Measurements from ENCODE around the gene APMAP. TPM values are rescaled to one million over a fixed set of nuclear protein-coding genes. Genes with fewer than 3 reads are reported as not detected.

APMAP gene
- total RNA-seq, 3 donors from 2014 or later: 46.3 to 51.5 (median 47.3) TPM

DNA sequence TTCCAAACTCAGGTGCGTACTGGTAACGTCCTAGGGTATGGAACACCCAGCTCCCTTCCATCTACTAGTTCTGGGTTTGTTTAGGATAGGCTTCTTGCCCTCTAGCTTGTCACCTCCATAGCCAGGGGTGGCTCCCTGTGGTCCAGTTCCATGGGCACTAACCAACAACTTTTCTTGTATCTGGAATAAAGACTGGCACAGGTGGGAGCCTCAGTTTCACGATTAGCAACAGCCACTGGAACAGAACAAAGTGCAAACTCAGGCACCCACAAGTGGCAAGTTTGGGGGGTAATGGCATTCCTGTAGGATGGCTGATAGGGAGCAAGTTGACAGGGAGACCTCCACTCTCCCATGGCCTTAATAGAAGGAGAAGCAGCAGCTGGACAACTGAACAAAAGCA is 5.6 kb upstream of the APMAP start:
- H3K36me3 ChIP-seq (ENCODE audit: low read depth): no peaks in the 10 kb centered on the region
- ATAC-seq (no peak), DNase-seq (no peak)
- TF ChIP-seq, protein P1, sequence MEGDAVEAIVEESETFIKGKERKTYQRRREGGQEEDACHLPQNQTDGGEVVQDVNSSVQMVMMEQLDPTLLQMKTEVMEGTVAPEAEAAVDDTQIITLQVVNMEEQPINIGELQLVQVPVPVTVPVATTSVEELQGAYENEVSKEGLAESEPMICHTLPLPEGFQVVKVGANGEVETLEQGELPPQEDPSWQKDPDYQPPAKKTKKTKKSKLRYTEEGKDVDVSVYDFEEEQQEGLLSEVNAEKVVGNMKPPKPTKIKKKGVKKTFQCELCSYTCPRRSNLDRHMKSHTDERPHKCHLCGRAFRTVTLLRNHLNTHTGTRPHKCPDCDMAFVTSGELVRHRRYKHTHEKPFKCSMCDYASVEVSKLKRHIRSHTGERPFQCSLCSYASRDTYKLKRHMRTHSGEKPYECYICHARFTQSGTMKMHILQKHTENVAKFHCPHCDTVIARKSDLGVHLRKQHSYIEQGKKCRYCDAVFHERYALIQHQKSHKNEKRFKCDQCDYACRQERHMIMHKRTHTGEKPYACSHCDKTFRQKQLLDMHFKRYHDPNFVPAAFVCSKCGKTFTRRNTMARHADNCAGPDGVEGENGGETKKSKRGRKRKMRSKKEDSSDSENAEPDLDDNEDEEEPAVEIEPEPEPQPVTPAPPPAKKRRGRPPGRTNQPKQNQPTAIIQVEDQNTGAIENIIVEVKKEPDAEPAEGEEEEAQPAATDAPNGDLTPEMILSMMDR (IDR thresholded peaks at IDR 0.05): no peak
- no peaks in the 10 kb centered on the region for H3K9me3 ChIP-seq
- intact Hi-C loops (cut with DNase I, micrococcal nuclease): loop anchor here (5.0 to 10.0 kb wide), 3 partner anchors 177 to 409 kb away; partner anchors contain the start of genes ABHD12 (in 1 of the 2) and GINS1 (in 1 of the 2)
- no peaks in the 10 kb centered on the region for H3K4me1 ChIP-seq (ENCODE audit: low read depth)
- H3K4me3 ChIP-seq: no peak overlapping the region

DNA sequence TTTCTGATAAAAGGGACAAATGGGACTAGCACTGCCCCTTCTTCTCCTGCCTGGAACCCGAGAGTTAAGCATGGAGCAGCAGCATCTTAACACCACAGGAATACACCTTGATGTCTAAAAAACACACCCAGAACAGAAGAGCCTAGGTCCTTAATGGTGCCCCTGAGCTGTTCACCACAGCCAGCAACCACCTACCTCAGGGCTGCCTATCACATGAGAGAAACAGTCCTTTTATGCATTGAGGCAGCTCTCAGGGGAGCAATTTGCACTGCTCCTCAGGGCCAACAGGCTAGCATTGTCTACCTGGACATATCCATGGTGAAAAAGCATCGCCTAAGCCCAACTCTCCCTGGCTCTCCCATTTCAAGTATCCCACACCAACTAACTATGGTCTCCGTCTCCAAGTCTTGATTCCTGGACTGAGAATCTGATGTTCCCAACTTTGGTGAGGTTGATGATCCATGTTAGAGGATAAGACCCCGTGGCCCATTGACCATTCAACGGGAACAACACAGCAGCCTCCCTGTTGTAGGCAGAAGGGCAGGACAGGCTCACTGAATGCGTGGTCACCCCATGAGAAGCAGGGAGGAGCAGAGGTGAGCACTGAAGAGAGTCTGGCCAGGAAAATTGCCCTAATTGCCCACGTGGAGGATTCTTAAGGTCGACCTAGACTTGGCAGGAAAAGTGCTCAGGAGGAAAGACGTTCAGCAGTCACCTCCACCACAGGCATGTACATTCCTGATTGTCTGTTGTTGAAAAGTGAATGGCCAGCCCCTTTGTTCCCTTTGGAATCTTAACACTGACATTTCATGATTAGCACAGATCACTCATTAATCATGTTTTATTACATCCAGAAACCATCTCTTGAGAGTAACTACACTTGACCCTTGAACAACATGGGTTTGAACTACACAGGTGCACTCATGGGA is 4.2 kb upstream of the APMAP start:
- Histone ChIP-seq H3K4me1 (ENCODE audit: low read depth) (peaks cover 3% of the 10 kb centered on the region), H3K9me3 (no peaks in the 10 kb centered on the region), H3K4me3 (no peak overlapping the region), H3K36me3 (ENCODE audit: low read depth) (no peaks in the 10 kb centered on the region)
- TF ChIP-seq, protein P1 (IDR thresholded peaks at IDR 0.05): no peak
- DNase-seq (no peak), ATAC-seq (no peak)
- intact Hi-C loops (cut with DNase I, micrococcal nuclease): loop anchor here (5.0 to 10.0 kb wide), 3 partner anchors 178 to 411 kb away; partner anchors contain the start of genes ABHD12 (in 1 of the 2) and GINS1 (in 1 of the 2)

DNA sequence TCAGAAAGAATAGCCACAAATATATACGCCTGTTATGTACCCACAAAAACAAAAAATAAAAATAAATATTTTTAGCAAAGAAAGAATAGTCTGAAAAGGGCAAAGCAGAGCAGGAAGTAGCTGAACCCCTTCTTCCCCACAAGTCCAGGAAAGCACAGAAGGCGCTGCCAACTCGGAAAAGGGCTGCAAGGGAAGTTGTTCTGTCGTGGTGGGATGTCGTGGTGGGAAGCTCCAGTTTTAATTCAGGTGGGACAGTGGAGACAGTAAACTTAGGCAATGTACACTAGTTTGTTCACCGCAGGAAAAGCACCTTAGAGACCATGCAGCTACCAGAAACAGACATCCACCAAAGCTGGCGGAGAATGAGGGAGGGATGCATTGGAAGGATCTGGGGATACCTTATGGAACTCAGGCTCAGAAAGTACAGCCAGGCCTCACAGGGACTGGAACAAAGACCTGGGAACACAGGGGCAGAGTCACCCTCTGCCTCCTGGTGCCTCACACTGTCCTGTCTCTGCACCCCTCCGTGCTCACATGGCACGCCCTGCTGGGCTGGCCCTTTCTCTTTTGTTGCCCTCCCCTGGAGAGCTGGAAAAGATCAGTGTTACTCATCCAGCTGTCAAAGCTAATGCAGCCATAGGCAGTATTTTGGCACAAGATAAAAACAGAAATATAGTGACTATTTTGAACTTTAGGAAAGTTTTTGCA is 3.3 kb upstream of the APMAP start:
- DNase-seq: no peak
- H3K36me3 ChIP-seq (ENCODE audit: low read depth): no peaks in the 10 kb centered on the region
- intact Hi-C loops (cut with DNase I, micrococcal nuclease): loop anchor here (2.0 to 10.0 kb wide), 6 partner anchors 69 to 411 kb away; partner anchors contain the start of genes ABHD12 (in 1 of the 2) and GINS1 (in 1 of the 2)
- H3K4me1 ChIP-seq (ENCODE audit: low read depth): peaks cover 11% of the 10 kb centered on the region
- ATAC-seq: no peak
- H3K4me3 ChIP-seq: no peak overlapping the region
- no peaks in the 10 kb centered on the region for H3K9me3 ChIP-seq
- TF ChIP-seq, protein P1 (IDR thresholded peaks at IDR 0.05): no peak

DNA sequence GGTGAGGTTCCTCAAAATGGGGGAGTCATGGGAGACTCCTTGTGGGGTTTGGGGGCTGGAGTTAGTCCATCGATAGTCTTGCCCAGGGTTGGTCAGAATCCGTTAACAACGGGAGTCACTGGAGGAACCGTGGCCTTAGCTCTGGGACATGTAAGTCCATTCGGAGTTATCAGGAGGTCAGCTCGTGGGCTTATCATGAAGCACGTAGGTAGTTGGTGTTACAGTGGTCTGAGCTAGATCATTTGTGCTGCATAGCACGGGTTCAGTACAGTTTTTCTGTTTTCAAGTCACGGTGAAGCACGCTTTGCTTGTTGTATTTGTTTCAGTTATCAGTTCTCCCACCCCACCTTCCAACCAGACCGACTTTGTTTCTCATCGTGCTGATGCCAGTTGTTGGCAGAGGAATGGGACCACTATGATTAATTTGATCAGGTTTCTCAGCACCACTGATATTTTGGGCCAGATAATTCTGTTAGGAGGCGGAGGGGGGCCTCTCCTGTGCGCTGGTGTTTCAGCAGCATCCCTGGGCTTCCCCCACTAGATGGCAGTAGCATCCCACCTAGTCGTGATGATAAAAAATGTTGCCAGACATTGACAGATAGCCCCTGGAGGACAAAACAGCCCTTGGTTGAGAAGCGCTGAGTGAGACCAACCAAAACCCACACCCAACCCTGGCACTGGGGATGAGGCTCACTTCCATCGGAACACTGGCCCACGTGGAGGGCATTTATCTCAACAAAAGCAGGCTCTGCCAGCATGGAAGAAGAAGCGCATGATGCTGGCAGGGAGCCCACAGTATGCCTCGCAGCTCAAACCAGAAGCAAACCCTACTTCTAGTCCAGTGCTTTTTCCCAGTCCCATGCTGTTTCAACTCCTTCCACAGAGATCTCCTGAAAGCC is 2.2 kb upstream of the APMAP start:
- ATAC-seq (peak; percentile 56), DNase-seq (peak in 2 of 3 donors; percentile 81 to 91)
- TF ChIP-seq, protein P1 (IDR thresholded peaks at IDR 0.05): peak; percentile 85
- peaks cover 15% of the 10 kb centered on the region for H3K4me1 ChIP-seq (ENCODE audit: low read depth)
- H3K36me3 ChIP-seq (ENCODE audit: low read depth): no peaks in the 10 kb centered on the region
- no peak overlapping the region for H3K4me3 ChIP-seq
- no peaks in the 10 kb centered on the region for H3K9me3 ChIP-seq
- intact Hi-C loops (cut with DNase I, micrococcal nuclease): loop anchor here (2.0 to 10.0 kb wide), 6 partner anchors 70 to 413 kb away; partner anchors contain the start of genes ABHD12 (in 1 of the 2) and GINS1 (in 1 of the 2)

DNA sequence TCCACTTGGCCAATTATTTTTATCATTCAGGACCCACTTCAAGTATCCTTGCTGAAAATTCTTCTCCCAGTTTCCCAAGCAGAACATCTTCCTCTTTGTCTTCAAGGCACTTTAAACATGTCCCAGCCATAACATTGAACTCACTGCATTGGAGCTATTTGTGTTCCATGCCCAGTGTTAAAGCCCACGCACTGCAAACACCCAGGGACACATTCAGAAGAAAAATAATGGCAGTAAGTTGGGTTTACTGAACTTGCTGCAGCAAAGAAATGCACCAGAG is 1.6 kb upstream of the APMAP start:
- Histone ChIP-seq H3K36me3 (ENCODE audit: low read depth) (no peaks in the 10 kb centered on the region), H3K4me3 (no peak overlapping the region), H3K4me1 (ENCODE audit: low read depth) (peaks cover 15% of the 10 kb centered on the region), H3K9me3 (no peaks in the 10 kb centered on the region)
- TF ChIP-seq, protein P1 (IDR thresholded peaks at IDR 0.05): no peak
- DNase-seq: no peak
- no peak for ATAC-seq
- intact Hi-C loops (cut with DNase I, micrococcal nuclease): loop anchor here (2.0 to 10.0 kb wide), 5 partner anchors 71 to 401 kb away; partner anchors contain the start of gene ABHD12 (in 1 of the 2)

Measured in mucosa of descending colon (tissue), 3 donors.